Caco-2 (cell line): ENCODE results near the gene SH3BP5. TPM values are rescaled to one million over a fixed set of nuclear protein-coding genes. Genes with fewer than 3 reads are reported as not detected.

Experiments
- BruUV-seq: library from RNA; stranded (reverse); fragments of 400-500 nt; replicated peaks from 2 replicates; lab custom pipeline; 2021; lab: Mats Ljungman, UMichigan
- CTCF ChIA-PET: fragments of 300-600 bp; sonication (Branson Sonifier 250); formaldehyde crosslinking; loops from one replicate; lab custom pipeline; 2022; ENCODE audit warnings: antibody characterized with exemption; lab: Charles Lee
- POLR2A ChIA-PET: fragments of 300-600 bp; sonication (Branson Sonifier 250); formaldehyde crosslinking; loops from one replicate; lab custom pipeline; 2022; ENCODE audit warnings: antibody characterized with exemption; lab: Charles Lee
- DNase-seq, 2 experiments: peaks; one replicate each; pipeline versions ENCODE4 v3.0.0 to v3.0.0-alpha.2; 2020 to 2022
- H3K27me3 ChIP-seq: replicated peaks from 2 replicates; pipeline ENCODE4 v1.6.0; 2011; ENCODE audit warnings: low read length; ENCODE audit not compliant: control insufficient read depth, insufficient read depth
- H3K36me3 ChIP-seq: 2 replicates; pipeline ENCODE4 v1.5.1; 2011; ENCODE audit warnings: low read length; ENCODE audit not compliant: control insufficient read depth, insufficient read depth
- H3K4me1 ChIP-seq: fragments of 250-450 bp; sonication (Bioruptor Pico); 2 replicates; pipeline ENCODE4 v1.5.1; 2020; ENCODE audit warnings: mild to moderate bottlenecking
- H3K4me3 ChIP-seq: 2 replicates; pipeline ENCODE4 v1.5.1; 2011; ENCODE audit warnings: low read depth, mild to moderate bottlenecking, control low read depth, low read length
- H3K9me3 ChIP-seq: fragments of 250-450 bp; sonication (Bioruptor Pico); 2 replicates; pipeline ENCODE4 v1.5.1; 2020; ENCODE audit warnings: mild to moderate bottlenecking, moderate library complexity
- H3K27ac Mint-ChIP-seq: one replicate; pipeline ENCODE4 v1.8.0; 2022; ENCODE audit warnings: mixed read lengths; ENCODE audit not compliant: unreplicated experiment
- H3K27me3 Mint-ChIP-seq: one replicate; pipeline ENCODE4 v1.8.0; 2022; ENCODE audit warnings: mixed read lengths; ENCODE audit not compliant: insufficient read depth, unreplicated experiment
- H3K36me3 Mint-ChIP-seq: one replicate; pipeline ENCODE4 v1.8.0; 2022; ENCODE audit warnings: mild to moderate bottlenecking, mixed read lengths; ENCODE audit not compliant: insufficient read depth, unreplicated experiment
- H3K4me1 Mint-ChIP-seq: one replicate; pipeline ENCODE4 v1.8.0; 2022; ENCODE audit warnings: low read depth, mixed read lengths; ENCODE audit not compliant: unreplicated experiment
- H3K4me3 Mint-ChIP-seq: one replicate; pipeline ENCODE4 v1.8.0; 2022; ENCODE audit warnings: mild to moderate bottlenecking, moderate library complexity, mixed read lengths; ENCODE audit not compliant: unreplicated experiment
- H3K9me3 Mint-ChIP-seq: one replicate; pipeline ENCODE4 v1.8.0; 2022; ENCODE audit warnings: mixed read lengths; ENCODE audit not compliant: unreplicated experiment
- intact Hi-C: fragments of 100-400 bp; cut with micrococcal nuclease; formaldehyde crosslinking; loops from one replicate; pipeline ENCODE4 v1.10.0; 2022; ENCODE audit not compliant: unreplicated experiment
- total RNA-seq: library from RNA; stranded (reverse); gene quantifications from 2 replicates; pipeline ENCODE4 v1.2.3, GENCODE V29; 2022
- TF ChIP-seq, protein P1 (sequence below), 2 experiments: fragments of 200-600 bp in 1 of 2; IDR thresholded peaks; 1 replicate in 1 of 2; 2 replicates in 1 of 2; pipeline versions ENCODE4 v1.5.1 to v1.8.0; 2011 to 2022; ENCODE audit warnings: antibody characterized with exemption in 1 of 2, control low read depth in 1 of 2, inconsistent platforms in 1 of 2, low read depth in 1 of 2, low read length in 1 of 2, mild to moderate bottlenecking in 1 of 2, moderate library complexity in 1 of 2; ENCODE audit not compliant: insufficient read depth in 1 of 2, severe bottlenecking in 1 of 2, unreplicated experiment in 1 of 2

Gene SH3BP5
- total RNA-seq, 1 experiment from 2014 or later, result 26.1 TPM

- Mint-ChIP-seq H3K27me3 (no peaks in the 10 kb centered on the region), H3K4me3 (peak overlapping the region; percentile 45), H3K27ac (peak overlapping the region; percentile 92), H3K36me3 (peaks cover 33% of the 10 kb centered on the region), H3K4me1 (peaks cover 32% of the 10 kb centered on the region), H3K9me3 (no peaks in the 10 kb centered on the region)
- TF ChIP-seq, protein P1, sequence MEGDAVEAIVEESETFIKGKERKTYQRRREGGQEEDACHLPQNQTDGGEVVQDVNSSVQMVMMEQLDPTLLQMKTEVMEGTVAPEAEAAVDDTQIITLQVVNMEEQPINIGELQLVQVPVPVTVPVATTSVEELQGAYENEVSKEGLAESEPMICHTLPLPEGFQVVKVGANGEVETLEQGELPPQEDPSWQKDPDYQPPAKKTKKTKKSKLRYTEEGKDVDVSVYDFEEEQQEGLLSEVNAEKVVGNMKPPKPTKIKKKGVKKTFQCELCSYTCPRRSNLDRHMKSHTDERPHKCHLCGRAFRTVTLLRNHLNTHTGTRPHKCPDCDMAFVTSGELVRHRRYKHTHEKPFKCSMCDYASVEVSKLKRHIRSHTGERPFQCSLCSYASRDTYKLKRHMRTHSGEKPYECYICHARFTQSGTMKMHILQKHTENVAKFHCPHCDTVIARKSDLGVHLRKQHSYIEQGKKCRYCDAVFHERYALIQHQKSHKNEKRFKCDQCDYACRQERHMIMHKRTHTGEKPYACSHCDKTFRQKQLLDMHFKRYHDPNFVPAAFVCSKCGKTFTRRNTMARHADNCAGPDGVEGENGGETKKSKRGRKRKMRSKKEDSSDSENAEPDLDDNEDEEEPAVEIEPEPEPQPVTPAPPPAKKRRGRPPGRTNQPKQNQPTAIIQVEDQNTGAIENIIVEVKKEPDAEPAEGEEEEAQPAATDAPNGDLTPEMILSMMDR (IDR thresholded peaks at IDR 0.05; ENCODE audit: insufficient read depth in 1 of 2, low read depth in 1 of 2, low read length in 1 of 2, severe bottlenecking in 1 of 2, unreplicated experiment in 1 of 2), result no peak
- H3K9me3 ChIP-seq, result no peaks in the 10 kb centered on the region
- no peaks in the 10 kb centered on the region for H3K36me3 ChIP-seq
- H3K4me1 ChIP-seq, result peaks cover 74% of the 10 kb centered on the region
- DNase-seq, result peak; percentile 82 to 90
- intact Hi-C loops, result loop anchor here (1.0 to 2.0 kb wide), 5 partner anchors 14 to 68 kb away; partner anchors contain the start of gene SH3BP5
- CTCF ChIA-PET, result interaction anchor here (0.6 to 1.3 kb wide), 6 partner anchors 14 to 43 kb away, joined by 3 to 10 read pairs (median 3); partner anchors contain the start of gene SH3BP5
- BruUV-seq, result no TSS peak
- no peaks in the 10 kb centered on the region for H3K27me3 ChIP-seq
- POLR2A ChIA-PET, result interaction anchor here (0.6 to 1.1 kb wide), 2 partner anchors 13 to 22 kb away, joined by 3 to 6 read pairs; partner anchors contain the start of gene SH3BP5
- H3K4me3 ChIP-seq, result no peak overlapping the region
Observed at GRCh38 chr3:15310491-15311370, 21.7 kb downstream of the SH3BP5 start.

- H3K4me3 Mint-ChIP-seq, result peak overlapping the region; percentile 45
- H3K9me3 Mint-ChIP-seq, result no peaks in the 10 kb centered on the region
- TF ChIP-seq, protein P1 (IDR thresholded peaks at IDR 0.05; ENCODE audit: insufficient read depth in 1 of 2, low read depth in 1 of 2, low read length in 1 of 2, severe bottlenecking in 1 of 2, unreplicated experiment in 1 of 2), result no peak
- Histone ChIP-seq H3K4me1 (peaks cover 80% of the 10 kb centered on the region), H3K27me3 (no peaks in the 10 kb centered on the region), H3K4me3 (no peak overlapping the region), H3K9me3 (no peaks in the 10 kb centered on the region), H3K36me3 (no peaks in the 10 kb centered on the region)
- H3K27ac Mint-ChIP-seq, result peak overlapping the region; percentile 92
- peaks cover 38% of the 10 kb centered on the region for H3K36me3 Mint-ChIP-seq
- ChIA-PET POLR2A (interaction anchor here (0.6 to 1.1 kb wide), 2 partner anchors 14 to 23 kb away, joined by 3 to 6 read pairs; partner anchors contain the start of gene SH3BP5), CTCF (interaction anchor here (0.7 to 1.3 kb wide), 4 partner anchors 15 to 42 kb away, joined by 3 to 10 read pairs (median 4); no protein-coding TSS in a partner anchor)
- peaks cover 39% of the 10 kb centered on the region for H3K4me1 Mint-ChIP-seq
- H3K27me3 Mint-ChIP-seq, result no peaks in the 10 kb centered on the region
- no peak for DNase-seq
- TSS peak; percentile 91 for BruUV-seq
- intact Hi-C loops, result loop anchor here (1.0 to 2.0 kb wide), 5 partner anchors 15 to 69 kb away; partner anchors contain the start of gene SH3BP5
Observed at GRCh38 chr3:15309662-15310335, 22.6 kb downstream of the SH3BP5 start.

DNA sequence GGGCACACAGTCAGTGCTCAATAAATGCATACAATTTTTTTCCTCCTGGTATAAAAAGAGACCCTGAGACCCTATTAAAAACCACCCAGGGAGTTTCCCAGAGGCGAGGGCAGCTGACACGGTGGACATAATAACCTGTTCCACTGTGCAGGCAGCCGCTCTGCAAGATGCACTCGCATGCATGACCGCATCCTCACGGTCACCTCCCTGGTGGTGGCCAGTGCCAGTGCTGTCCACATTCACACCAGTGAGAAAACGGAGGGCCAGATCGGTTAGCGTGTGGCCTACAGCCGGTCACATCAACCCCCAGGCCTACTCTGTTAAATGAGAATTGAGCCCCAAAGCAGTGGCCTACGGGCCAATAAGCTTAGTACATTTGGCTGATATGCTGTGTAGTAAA is 24.8 kb downstream of the SH3BP5 start:
- H3K27me3 Mint-ChIP-seq, result no peaks in the 10 kb centered on the region
- Histone ChIP-seq H3K36me3 (no peaks in the 10 kb centered on the region), H3K4me3 (no peak overlapping the region), H3K4me1 (peaks cover 79% of the 10 kb centered on the region), H3K27me3 (no peaks in the 10 kb centered on the region), H3K9me3 (no peaks in the 10 kb centered on the region)
- ChIA-PET CTCF (no interaction called here), POLR2A (no interaction called here)
- BruUV-seq, result no TSS peak
- H3K36me3 Mint-ChIP-seq, result peaks cover 44% of the 10 kb centered on the region
- peaks cover 32% of the 10 kb centered on the region for H3K4me1 Mint-ChIP-seq
- intact Hi-C loops, result no loop called here
- peak overlapping the region; percentile 76 for H3K27ac Mint-ChIP-seq
- DNase-seq, result no peak
- H3K4me3 Mint-ChIP-seq, result no peak overlapping the region
- no peaks in the 10 kb centered on the region for H3K9me3 Mint-ChIP-seq
- TF ChIP-seq, protein P1 (IDR thresholded peaks at IDR 0.05; ENCODE audit: insufficient read depth in 1 of 2, low read depth in 1 of 2, low read length in 1 of 2, severe bottlenecking in 1 of 2, unreplicated experiment in 1 of 2), result no peak
